Posterior cingulate gyrus (tissue), 11 donors: ENCODE results near the gene UMPS.
A peak's percentile ranks its signal among the peaks of the same experiment; 100 is the strongest.
"Not testable (repeated sequence)": the region's sequence is repeated elsewhere in the genome, so short reads cannot be mapped to it uniquely, and the experiment has no call there.

Experiments used
- DNase-seq, 10 donors: peaks; one replicate each; pipeline versions ENCODE4 v3.0.0 to v3.0.0-alpha.2; 2020 to 2021; ENCODE audit warnings: mixed read lengths in 3 of 10
- intact Hi-C: fragments of 100-400 bp; cut with DNase I; formaldehyde crosslinking; loops from one replicate; pipeline ENCODE4 v1.15.1; 2023

Gene UMPS

DNA sequence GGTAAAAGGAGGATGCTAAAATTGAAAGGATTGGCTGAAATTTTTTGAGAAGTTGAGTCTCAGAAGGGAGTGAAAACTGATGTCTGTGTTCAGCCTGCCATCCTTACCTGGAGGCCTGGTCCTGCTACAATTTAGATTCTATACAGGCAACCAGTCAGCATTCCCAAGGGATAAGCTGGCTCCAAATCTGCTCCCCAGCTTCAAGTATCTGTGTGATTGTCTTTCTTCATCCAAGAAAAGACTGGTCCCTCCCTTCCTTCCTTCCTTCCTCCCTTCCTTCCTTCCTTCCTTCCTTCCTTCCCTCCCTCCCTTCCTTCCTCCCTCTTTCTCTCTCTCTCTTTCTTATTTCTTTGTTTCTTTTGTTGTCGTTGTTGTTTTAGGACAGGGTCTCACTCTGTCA is 24.7 kb upstream of the UMPS start:
- no peak for DNase-seq
- intact Hi-C loops: no loop called here

DNA sequence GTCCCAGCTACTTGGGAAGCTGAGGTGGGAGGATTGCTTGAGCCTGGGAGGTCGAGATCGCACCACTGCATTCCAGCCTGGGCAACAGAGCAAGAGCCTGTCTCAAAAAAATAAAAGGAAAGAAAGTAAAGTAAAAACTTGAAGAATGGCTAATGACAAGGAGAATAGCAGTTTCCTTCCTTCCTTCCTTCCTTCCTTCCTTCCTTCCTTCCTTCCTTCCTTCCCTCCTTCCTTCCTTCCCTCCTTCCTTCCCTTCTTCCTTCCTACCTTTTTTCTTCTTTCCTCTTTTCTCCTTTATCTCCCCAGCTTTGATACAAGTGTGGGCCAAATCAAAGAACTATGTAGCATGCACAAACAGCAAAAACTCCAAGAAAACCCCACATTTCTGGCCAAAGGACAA is 23.0 kb upstream of the UMPS start:
- DNase-seq, intact Hi-C loops: not testable (repeated sequence)

DNA sequence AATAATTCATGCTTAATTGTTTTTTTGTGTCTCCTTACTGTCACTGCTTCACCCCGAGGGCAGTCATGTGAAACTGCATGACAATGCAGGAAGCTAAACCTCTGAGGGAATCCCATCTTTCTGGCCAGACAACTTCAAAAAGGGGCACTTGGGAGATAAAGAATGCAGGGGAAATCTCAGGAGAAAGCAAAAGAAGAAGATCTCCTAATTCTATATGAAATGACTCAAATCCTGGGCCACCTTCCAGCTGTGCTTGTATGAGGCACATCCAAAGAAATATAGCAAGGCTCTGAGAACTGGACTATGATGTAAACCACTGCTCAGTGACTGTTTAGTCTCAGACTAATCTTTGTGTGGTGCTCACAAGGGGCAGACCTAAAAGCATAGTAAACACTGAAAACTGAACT is 22.6 kb upstream of the UMPS start:
- intact Hi-C loops: no loop called here
- no peak for DNase-seq

DNA sequence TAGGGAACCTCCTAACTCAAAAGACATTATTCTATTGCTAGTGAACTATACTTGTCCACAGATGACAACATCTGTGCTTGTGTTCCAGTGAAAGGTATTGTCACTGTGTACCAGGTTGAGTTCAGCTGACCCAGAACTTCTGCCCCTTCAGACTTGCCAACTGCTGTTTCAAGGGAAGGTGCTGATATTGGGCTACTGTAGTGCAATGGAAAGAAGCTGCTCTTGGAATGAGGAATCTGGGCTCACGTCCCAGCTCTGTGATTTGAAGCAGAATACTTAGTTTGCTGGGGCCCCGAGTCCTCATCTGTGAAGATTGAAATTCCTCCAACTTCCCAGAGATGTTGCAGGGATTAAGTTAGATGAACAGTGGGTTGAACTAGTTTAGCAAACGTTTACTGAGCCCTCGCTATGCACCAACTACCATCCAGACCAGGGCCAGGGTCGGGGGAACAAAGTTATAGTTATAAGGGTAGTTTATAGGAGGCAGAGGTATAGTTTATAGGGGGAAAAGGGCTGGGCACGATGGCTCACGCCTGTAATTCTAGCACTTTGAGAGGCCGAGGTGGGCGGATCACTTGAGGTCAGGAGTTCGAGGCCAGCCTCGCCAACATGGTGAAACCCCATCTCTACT is 15.9 kb upstream of the UMPS start:
- DNase-seq: no peak
- intact Hi-C loops: no loop called here

DNA sequence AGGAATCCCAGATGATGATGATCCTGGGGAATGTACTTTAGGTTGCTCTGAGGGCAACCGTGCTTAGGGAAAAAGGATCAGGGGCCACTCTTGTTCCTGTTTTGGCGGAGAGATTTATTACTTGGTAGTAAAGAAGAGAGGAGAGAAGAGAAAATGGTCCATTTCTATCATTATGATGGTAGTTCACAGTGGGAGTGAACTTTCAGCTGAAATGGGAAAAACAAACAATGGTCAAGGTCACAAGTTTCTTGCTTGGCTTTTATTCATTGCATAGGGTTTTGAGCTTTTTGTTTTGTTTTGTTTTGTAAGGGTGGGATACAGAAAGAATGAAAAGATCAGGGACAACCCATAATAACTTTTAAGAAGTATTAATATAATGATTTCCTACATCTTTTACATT is 7.7 kb upstream of the UMPS start:
- intact Hi-C loops: no loop called here
- DNase-seq: no peak

DNA sequence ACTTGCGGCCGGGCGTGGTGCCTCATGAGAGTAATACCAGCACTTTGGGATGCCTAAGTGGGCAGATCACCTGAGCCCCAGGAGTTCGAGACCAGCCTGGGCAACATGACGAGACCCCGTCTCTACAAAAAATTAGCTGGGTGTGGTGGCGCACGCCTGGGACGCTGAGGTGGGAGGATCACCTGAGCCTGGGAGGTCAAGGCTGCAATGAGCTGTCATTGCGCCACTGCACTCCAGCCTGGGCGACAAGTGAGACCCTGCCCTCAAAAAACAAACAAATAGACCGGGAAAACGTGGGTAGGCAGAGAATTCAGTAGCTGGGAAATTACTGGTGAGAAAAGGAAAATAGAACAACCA is 667 bp downstream of the UMPS start:
- intact Hi-C loops: no loop called here
- DNase-seq: peak in 1 of 10 donors; percentile 64

DNA sequence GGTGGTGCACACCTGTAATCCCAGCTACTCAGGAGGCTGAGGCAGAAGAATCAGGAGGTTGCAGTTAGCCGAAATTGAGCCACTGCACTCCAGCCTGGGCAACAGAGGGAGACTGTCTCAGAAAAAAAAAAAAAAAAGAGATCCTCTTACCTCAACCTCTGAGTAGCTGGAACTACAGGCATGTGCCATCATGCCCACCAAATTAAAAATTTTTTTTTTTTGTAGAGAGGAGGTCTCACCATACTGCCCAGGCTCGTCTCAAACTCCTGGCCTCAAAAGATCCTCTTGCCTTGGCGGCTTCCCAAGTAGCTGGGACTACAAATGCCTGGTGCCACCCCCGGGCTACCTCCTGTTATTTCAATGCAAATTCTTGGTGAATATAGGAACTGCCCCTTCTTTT is 1.5 kb downstream of the UMPS start:
- intact Hi-C loops: no loop called here
- DNase-seq: peak in 1 of 10 donors; percentile 62

DNA sequence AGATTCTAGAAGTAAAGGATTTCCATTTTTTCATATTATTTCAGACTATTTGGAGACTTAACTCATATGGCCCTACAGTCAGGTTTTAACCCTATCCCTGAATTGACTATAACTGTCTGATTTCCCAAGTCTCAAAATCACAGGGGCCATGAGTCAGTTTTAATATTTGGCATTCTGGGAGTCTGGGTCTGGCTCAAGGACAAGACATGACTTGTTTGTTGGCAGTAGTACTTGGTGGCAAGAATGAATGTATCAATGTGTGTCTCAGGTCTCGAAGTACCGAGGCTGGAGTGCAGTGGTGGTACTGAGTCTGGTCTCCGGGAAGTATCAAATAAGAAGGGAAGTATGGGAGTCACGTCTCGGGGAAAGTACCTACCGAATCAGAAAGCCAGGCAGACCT is 10.8 kb downstream of the UMPS start:
- DNase-seq: no peak
- intact Hi-C loops: no loop called here

DNA sequence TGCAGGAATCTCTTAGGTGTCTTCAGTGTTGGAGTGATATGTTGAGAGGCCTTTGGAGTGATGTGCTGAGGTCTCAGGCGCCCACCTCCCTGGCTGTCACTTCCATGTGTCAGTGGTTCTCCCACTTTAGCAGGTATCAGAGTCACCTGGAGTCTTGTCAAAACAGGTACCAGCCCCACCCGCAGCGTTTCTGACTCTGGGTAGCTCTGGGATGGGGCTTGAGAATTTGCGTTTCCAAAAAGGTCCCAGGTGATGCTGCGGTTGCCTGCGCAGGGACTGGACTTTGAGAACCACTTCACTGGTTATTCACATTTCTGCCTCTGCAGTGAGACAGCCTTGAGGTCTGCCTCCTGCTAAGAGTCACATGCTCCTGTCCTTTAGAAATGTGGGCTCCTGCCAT is 15.5 kb downstream of the UMPS start:
- peak in 1 of 10 donors; percentile 49 for DNase-seq
- intact Hi-C loops: no loop called here

DNA sequence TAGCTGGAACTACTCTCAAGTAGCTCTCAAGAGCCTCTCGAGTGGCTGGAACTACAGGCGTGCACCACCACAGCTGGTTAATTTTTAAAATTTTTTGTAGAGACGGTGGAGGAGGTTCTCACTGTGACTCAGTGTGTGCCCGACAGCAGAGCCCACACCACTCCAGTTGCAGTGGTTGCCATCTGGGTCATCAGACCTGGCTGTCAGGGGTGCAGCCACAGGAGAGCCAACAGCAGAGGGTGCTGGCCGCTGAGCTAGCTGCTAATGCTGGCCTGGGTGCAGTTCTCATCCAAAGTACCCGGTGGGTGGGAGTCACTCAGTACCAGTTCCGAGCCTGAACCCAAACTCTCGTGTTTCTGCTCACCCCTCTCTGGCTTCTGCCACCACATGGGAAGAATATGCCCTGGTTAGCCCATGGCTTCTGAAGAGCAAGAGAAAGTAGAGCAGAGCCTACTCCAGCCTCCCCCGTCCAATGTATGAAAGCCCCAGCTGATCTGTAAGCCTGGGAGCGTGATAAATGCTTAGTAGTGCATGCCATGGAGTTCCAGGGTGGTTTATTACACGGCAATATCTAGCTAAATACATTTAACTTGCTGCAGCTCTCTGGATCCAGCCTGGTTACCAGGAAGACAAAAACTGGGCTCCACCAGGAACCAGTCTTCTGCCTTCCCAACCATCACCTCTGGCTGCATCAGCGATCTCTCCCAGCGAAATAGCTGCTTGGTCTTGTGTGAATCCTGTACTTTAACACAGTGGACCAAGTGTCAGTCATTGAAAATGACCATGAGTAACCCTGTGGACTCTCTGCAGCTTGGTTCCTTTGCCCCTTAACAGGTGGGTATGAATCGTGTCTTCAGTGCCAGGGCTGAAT is 17.1 kb downstream of the UMPS start:
- intact Hi-C loops: no loop called here
- DNase-seq: peak in 1 of 10 donors; percentile 40

DNA sequence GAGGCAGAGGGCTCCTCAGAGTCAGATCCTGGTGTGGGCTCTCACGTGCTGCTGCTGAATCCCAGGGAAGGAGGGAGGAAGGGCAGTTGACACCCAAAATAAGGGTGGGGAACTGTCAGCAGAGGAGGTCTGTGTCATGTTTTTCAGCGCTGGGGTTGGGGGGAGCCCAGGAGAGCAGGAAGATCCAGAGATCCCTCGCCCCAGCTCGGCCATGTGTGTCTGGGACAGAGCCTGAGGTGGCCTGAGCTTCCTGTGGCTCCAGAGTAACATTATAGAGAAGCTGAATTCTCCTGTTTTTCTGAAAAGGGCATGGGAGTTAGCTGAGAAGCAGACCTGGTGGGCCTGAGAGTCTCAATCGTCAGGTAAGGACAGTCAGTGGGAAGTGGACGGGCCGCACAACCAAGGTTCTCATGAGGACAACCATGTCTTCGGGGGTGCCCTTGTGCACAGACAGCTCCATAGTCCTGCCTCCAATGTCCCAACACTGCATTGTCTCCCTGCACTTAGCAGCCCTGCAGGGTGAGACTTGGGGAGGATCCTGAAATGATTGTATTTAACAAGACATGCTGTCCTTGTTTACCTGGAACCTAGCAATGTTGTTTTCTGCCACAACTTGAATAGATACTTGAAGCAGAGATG is 18.4 kb downstream of the UMPS start:
- intact Hi-C loops: no loop called here
- DNase-seq: peak in 1 of 10 donors; percentile 54

DNA sequence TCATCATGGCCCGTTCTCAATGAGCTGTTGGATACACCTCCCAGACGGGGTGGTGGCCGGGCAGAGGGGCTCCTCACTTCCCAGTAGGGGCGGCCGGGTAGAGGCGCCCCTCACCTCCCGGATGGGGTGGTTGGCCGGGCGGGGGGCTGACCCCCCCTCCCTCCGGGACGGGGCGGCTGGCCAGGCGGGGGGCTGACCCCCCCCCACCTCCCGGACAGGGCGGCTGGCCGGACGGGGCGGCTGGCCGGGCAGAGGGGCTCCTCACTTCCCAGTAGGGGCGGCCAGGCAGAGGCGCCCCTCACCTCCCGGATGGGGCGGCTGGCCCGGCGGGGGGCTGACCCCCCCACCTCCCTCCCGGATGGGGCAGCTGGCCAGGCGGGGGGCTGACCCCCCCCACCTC is 19.6 kb downstream of the UMPS start:
- DNase-seq: peak in 1 of 10 donors; percentile 60
- intact Hi-C loops: not testable (repeated sequence)

DNA sequence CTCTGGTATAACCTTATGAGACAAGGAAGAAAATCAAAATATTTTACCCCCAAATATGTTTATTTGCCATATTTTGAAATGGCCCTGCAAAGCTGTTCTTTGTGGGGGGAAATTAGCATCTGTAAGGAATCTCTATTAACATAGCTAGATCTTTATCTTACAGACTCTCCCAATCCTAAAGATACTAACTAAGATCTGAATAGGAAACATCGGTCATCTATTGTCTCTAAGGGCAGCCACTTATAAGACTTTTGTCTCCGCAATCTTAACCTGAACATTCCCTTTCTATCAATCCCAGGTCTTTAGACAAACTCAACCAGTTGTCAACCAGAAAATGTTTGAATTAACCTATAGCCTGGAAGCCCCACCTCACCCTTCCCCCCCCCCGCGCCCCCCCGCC is 21.2 kb downstream of the UMPS start:
- intact Hi-C loops: no loop called here
- DNase-seq: no peak

DNA sequence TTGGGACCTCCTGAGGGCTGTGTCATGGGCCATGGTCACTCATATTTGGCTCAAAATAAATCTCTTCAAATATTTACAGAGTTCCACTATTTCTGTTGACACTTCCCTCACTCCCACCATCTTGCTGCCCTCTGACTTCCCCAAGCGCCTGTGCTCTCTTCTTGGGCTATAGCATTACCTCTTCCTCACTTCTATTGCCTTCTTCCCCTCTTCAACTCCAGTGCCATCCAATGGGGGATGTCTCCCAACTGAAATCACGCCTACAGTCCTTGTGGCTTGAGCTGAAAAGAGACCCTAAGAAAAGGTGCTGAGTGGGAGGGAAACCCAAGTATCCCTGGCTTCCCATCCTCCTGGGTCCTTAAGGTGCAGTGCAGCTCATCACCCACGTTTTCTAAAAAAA is 21.8 kb downstream of the UMPS start:
- intact Hi-C loops: no loop called here
- DNase-seq: no peak

DNA sequence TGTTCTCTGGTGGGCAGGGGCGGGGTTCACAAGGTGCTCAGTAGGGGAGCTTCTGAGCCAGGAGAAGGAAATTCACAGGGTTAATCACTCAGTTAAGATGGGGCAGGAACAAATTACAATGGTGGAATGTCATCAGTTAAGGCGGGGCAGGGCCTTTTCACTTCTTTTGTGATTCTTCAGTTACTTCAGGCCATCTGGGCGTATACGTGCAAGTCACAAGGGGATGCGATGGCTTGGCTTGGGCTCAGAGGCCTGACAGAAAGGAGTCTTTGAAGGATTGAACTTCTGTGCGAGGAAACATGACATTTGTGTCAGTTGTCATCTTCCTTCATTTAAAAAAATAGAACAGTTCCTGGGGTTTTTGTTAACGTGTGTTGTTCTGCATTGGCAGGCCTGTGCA is 27.7 kb downstream of the UMPS start:
- DNase-seq, intact Hi-C loops: not testable (repeated sequence)

DNA sequence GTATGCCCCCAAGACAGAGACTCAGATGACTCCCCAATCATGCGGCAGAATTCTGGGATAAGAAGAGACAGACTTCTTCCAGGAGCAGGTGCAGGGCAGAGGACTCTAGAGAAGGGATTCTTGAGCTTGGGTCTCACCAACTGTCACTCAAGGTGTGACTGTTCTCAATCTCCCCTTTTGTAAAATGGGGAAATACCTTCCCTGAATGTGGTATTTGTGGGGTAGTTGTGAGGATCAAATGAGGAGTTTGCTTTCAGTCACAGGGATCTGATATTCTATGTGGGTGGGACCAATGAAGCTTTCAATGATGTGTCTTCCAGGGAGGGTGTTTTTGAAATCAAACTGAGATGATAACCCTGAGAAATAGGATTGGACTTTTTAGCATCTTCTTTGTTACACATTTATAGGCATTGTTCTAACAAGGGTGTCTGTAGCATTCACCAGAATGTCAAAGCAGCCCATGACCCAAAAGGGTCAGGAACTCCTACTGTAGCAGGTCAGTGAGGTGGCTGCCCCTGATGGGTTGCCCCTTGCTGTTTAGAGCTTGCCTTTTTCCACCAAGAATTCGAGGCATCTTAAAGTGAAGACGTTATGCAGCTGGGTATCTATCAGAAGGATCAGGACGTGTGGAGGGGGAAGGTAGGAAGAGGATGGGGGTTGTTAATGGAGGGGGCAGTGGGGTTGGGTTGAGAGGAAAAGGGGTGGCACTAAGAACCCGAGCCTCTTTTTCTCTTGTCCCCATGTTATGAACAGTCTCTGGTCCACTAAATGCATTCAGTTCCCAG is 28.8 kb downstream of the UMPS start:
- intact Hi-C loops: no loop called here
- no peak for DNase-seq

DNA sequence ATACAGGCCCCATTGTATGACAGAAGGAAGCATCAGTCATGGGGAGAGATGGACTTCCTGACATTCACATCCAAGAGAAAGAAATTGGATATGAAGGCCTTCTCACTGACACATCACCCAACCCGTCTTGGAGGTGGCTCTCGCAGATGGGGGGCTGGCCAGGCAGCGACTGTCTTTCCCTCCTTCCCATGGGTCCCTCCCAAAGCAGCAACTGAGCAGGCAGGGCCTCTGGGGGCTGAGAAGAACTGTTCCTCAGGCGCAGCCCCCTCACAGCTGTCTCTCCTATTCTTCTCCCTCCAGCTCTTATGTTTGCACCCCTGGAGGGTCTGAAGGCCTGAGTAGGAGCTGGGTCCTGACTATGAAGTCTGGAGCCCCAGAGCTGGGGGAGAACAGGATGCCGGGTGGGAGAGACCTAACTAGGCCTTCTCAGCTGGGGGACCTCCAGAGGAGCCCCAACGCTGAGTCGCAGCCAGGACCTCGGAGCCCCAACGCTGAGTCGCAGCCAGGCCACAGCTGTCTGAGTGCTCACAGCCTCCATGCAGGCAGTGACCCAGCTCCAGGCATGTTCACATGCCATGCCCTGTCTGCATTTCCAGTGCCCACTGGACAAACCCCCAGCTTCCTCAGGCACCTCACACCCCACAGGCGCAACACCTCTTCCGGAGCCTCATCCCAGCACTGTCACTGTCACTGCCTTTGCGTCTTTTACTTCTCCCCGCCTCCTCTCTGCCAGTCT is 29.6 kb downstream of the UMPS start:
- peak in 1 of 10 donors; percentile 54 for DNase-seq
- intact Hi-C loops: loop anchor here (10.0 kb wide), 2 partner anchors 225 to 825 kb away; no protein-coding TSS in a partner anchor

DNA sequence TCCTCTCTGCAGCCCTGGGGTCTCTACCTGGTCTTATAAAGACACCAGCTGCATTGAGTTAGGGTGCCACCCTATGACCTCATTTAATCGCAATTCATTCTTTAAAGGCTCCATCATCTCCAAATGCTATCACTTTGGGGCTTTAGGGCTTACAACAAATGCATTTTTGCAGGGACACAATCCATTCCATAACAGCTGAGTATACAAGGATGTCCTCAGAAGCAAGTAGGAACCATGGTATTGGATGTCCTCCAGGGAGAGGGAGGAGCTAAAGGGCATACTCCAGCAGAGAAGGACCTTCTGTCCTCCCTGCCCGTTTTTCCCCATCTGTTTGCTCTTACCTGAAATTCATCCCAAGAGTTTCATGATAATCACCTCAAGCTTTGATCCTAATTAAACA is 30.3 kb downstream of the UMPS start:
- DNase-seq: no peak
- intact Hi-C loops: loop anchor here (10.0 kb wide), 2 partner anchors 224 to 824 kb away; no protein-coding TSS in a partner anchor

DNA sequence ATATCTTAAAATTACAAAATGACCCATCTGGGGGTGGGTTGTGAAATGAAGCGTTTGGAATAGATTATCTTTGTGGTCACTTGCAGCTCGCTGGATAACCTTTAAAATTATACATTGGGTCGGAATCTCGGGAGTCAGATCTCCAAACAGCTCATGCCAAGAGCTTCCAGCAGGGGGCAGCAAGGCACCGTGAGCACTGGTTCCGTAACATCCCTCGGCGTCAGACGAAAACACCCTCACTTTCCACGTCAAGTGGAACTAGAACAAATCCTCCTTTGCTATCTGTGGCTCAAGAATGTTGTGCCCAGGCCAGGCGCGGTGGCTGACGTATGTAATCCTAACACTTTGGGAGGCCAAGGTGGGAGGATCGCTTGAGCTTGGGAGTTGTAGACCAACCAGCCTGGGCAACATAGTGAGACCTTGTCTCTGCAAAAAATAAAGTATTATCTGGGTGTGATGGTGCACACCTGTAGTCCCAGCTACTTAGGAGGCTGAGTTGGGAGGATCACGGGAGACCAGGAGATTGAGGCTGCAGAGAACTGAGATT is 31.1 kb downstream of the UMPS start:
- DNase-seq: peak; percentile 64 to 97 (median 88)
- intact Hi-C loops: loop anchor here (1.0 to 10.0 kb wide), 3 partner anchors 140 to 823 kb away; no protein-coding TSS in a partner anchor
